Measurements from ENCODE around the gene TEX19. TPM values are rescaled to one million over a fixed set of nuclear protein-coding genes. Genes with fewer than 3 reads are reported as not detected.

The TEX19 gene
- total and polyA plus RNA-seq, 2 experiments from 2014 or later: 0.51 TPM; not detected in 1

DNA sequence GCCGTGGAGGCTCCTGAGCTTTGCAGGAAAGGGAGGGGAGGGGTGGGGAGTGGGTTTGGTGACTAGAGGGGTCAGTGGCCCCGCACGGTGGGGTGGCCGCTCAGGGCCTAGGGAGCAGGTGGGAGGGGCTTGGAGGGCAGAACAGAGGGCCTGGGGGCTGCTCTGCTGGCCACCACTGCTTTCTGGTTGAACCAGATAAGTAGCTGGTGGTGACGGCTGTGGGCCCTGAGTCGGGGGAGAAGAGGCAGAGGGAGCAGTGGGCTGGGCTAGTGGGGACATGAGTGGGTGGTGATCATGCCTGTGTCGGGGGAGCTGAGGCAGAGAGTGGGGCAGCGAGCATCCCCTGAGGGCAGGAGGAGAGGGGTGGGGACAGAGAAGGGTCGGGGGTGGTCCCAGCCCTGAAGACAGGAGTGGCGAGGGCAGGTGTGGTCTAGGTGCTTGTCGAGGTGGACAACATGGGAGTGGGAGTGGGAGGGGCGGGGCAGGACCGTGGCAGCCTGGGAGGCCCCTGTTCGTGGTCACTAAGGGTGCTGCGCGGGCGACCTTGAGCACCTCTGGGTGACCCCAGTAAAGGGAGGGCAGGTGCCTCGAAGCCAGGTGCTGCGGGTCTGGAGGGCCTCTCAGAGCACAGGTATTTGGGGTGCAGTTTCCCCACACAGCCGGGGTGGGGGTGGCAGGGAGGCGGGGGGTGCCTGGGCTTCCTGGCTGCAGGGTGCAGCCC, 35.4 kb upstream of the TEX19 start:
- Histone ChIP-seq H3K27me3 (peaks cover 10% of the 10 kb centered on the region), H3K4me3 (no peak overlapping the region), H3K9me3 (ENCODE audit: low read depth) (no peaks in the 10 kb centered on the region), H3K27ac (no peak overlapping the region), H3K4me1 (ENCODE audit: low read depth) (peaks cover 11% of the 10 kb centered on the region), H3K36me3 (no peaks in the 10 kb centered on the region)
- DNase-seq (ENCODE audit: low read depth in 1 of 2, low spot score in 1 of 2): no peak
- TF ChIP-seq, protein P1, sequence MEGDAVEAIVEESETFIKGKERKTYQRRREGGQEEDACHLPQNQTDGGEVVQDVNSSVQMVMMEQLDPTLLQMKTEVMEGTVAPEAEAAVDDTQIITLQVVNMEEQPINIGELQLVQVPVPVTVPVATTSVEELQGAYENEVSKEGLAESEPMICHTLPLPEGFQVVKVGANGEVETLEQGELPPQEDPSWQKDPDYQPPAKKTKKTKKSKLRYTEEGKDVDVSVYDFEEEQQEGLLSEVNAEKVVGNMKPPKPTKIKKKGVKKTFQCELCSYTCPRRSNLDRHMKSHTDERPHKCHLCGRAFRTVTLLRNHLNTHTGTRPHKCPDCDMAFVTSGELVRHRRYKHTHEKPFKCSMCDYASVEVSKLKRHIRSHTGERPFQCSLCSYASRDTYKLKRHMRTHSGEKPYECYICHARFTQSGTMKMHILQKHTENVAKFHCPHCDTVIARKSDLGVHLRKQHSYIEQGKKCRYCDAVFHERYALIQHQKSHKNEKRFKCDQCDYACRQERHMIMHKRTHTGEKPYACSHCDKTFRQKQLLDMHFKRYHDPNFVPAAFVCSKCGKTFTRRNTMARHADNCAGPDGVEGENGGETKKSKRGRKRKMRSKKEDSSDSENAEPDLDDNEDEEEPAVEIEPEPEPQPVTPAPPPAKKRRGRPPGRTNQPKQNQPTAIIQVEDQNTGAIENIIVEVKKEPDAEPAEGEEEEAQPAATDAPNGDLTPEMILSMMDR (IDR thresholded peaks at IDR 0.05; ENCODE audit: low read depth, low read length): no peak

GRCh38 chr17:82324566-82325285, 34.3 kb upstream of the TEX19 start:
- TF ChIP-seq, protein P1 (IDR thresholded peaks at IDR 0.05; ENCODE audit: low read depth, low read length): no peak
- Histone ChIP-seq H3K36me3 (no peaks in the 10 kb centered on the region), H3K4me3 (no peak overlapping the region), H3K9me3 (ENCODE audit: low read depth) (no peaks in the 10 kb centered on the region), H3K27me3 (peaks cover 16% of the 10 kb centered on the region), H3K27ac (no peak overlapping the region), H3K4me1 (ENCODE audit: low read depth) (peaks cover 14% of the 10 kb centered on the region)
- DNase-seq (ENCODE audit: low read depth in 1 of 2, low spot score in 1 of 2): no peak

DNA sequence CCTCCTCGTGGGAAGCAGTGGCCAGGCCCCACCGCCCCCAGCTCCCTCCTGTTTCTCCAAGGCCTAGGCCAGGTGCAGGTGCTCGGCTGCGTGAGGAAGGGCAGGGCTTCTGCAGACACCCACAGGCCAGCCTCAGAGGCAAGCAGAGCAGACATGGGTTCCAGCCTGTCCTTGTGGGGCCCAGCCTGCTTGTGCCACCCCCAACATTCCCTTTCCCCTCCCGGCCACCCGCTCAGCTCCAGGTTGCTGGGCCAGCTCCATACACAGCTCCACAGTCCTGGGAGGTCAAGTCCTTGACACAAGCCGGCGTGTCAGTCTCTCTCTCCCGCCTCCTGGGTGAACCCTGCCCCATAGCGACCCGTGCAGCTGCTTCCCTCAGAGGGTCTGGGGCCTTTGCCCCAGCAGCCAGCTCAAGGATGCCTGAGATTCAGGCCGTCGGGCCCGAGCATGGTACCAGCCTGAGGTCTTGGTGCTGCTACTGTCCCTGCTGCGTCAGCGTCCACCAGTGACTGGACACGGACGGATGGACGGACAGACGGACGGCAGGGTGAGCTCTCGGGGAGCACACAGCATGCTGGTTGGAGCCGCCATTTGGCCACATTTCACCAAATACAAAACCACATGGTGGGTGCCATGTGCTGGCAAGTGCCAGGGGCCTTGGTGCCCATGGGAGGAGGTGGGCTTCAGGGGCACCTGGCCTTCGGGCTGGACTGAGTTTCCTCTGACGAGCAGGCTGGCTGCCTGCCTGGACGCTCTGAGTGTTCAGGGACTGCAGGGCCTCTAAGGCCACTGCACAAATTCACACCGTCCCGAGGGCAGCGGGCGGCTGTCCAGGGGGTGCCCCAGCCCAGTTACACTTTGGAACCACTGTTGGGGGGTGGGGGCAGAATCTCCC, 33.5 kb upstream of the TEX19 start:
- H3K4me1 ChIP-seq (ENCODE audit: low read depth): peaks cover 21% of the 10 kb centered on the region
- H3K4me3 ChIP-seq: no peak overlapping the region
- no peak for DNase-seq (ENCODE audit: low read depth in 1 of 2, low spot score in 1 of 2)
- H3K9me3 ChIP-seq (ENCODE audit: low read depth): no peaks in the 10 kb centered on the region
- peaks cover 24% of the 10 kb centered on the region for H3K27me3 ChIP-seq
- TF ChIP-seq, protein P1 (IDR thresholded peaks at IDR 0.05; ENCODE audit: low read depth, low read length): no peak
- H3K27ac ChIP-seq: no peak overlapping the region
- H3K36me3 ChIP-seq: no peaks in the 10 kb centered on the region

DNA sequence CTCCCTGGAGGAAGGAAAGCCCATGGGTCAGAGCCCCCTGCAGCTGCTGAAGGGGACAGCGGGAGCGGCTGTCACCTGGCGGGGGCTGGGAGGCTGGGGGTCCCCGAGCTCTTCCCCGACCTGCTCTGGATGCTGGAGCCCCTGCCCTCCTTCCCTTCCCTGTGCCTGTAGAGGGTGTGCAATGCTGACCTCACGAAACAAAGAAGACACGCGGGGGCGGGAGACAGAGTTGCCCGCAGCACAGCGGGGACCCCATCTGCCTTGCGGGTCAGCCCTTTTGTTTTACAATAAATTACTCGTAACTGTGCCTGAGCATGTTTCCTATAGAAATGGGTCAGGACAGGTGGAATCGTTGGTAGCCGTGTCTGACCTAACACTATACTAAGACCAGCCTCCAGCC, 31.8 kb upstream of the TEX19 start:
- H3K9me3 ChIP-seq (ENCODE audit: low read depth): no peaks in the 10 kb centered on the region
- peaks cover 22% of the 10 kb centered on the region for H3K4me1 ChIP-seq (ENCODE audit: low read depth)
- H3K27me3 ChIP-seq: peaks cover 38% of the 10 kb centered on the region
- TF ChIP-seq, protein P1 (IDR thresholded peaks at IDR 0.05; ENCODE audit: low read depth, low read length): no peak
- DNase-seq (ENCODE audit: low read depth in 1 of 2, low spot score in 1 of 2): no peak
- H3K36me3 ChIP-seq: no peaks in the 10 kb centered on the region
- no peak overlapping the region for H3K27ac ChIP-seq
- H3K4me3 ChIP-seq: no peak overlapping the region

DNA sequence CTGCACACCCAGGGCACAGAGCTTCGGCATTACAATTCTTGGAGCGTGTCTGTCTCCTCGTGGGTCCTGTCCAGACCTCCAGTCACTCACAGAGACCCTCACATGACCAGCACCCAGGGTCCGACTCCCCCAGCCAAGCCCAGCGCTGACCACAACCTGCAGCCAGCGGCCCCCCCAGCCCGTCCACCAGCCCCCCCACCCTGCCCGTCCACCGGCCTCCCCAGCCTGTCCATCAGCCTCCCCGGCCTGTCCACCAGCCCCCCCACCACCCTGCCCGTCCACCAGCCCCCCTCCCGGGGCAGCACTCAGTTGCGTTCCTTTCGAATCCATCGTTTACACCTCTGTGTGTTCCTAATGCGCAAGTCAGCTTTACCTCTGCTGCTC, 31.3 kb upstream of the TEX19 start:
- H3K27me3 ChIP-seq: peaks cover 38% of the 10 kb centered on the region
- no peak overlapping the region for H3K27ac ChIP-seq
- no peak for DNase-seq (ENCODE audit: low read depth in 1 of 2, low spot score in 1 of 2)
- H3K4me1 ChIP-seq (ENCODE audit: low read depth): peaks cover 25% of the 10 kb centered on the region
- no peaks in the 10 kb centered on the region for H3K36me3 ChIP-seq
- TF ChIP-seq, protein P1 (IDR thresholded peaks at IDR 0.05; ENCODE audit: low read depth, low read length): no peak
- no peak overlapping the region for H3K4me3 ChIP-seq
- H3K9me3 ChIP-seq (ENCODE audit: low read depth): no peaks in the 10 kb centered on the region

Measured in cardiac muscle cell (in vitro differentiated cells and primary cell).